Neural progenitor cell (in vitro differentiated cells): ENCODE measurements around the gene PPM1H.

Experiments used
- EZH2 ChIP-seq: fragments of 200-600 bp; sonication (generic); IDR thresholded peaks from 2 replicates; pipeline ENCODE4 v1.6.1; 2017; ENCODE audit warnings: antibody characterized with exemption, mild to moderate bottlenecking, moderate library complexity
- EZH2phosphoT487 ChIP-seq: fragments of 200-600 bp; sonication (generic); IDR thresholded peaks from 2 replicates; pipeline ENCODE4 v1.6.1; 2017; ENCODE audit warnings: antibody characterized with exemption
- TF ChIP-seq, protein P1 (sequence below): fragments of 200-600 bp; sonication (generic); IDR thresholded peaks from 2 replicates; pipeline ENCODE4 v1.5.1; 2017; ENCODE audit warnings: antibody characterized with exemption, mild to moderate bottlenecking

DNA sequence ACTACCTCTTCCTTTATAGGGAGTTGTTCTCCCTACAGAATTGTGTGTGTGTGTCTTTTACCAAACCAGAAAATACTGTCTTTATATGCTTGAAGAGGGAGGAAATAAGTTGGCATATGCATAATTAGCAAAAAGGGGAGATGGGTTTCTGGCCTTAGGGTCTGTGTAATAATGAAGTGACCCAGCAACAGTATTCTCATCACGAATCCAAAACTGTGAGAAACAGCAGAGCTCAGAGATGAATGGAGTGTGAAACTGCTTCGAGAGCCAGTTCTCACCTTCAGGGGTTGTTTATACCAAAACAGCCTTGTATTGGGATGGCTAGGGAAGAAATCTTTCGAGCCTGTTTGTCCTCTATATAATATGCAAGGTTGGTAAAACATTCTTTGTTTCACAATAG, 240.8 kb downstream of the PPM1H start:
- TF ChIP-seq EZH2, result no peak
- TF ChIP-seq, protein P1, sequence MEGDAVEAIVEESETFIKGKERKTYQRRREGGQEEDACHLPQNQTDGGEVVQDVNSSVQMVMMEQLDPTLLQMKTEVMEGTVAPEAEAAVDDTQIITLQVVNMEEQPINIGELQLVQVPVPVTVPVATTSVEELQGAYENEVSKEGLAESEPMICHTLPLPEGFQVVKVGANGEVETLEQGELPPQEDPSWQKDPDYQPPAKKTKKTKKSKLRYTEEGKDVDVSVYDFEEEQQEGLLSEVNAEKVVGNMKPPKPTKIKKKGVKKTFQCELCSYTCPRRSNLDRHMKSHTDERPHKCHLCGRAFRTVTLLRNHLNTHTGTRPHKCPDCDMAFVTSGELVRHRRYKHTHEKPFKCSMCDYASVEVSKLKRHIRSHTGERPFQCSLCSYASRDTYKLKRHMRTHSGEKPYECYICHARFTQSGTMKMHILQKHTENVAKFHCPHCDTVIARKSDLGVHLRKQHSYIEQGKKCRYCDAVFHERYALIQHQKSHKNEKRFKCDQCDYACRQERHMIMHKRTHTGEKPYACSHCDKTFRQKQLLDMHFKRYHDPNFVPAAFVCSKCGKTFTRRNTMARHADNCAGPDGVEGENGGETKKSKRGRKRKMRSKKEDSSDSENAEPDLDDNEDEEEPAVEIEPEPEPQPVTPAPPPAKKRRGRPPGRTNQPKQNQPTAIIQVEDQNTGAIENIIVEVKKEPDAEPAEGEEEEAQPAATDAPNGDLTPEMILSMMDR, result no peak
- no peak for TF ChIP-seq EZH2phosphoT487
